Measurements from ENCODE around the gene POLR1A.

POLR1A gene

DNA sequence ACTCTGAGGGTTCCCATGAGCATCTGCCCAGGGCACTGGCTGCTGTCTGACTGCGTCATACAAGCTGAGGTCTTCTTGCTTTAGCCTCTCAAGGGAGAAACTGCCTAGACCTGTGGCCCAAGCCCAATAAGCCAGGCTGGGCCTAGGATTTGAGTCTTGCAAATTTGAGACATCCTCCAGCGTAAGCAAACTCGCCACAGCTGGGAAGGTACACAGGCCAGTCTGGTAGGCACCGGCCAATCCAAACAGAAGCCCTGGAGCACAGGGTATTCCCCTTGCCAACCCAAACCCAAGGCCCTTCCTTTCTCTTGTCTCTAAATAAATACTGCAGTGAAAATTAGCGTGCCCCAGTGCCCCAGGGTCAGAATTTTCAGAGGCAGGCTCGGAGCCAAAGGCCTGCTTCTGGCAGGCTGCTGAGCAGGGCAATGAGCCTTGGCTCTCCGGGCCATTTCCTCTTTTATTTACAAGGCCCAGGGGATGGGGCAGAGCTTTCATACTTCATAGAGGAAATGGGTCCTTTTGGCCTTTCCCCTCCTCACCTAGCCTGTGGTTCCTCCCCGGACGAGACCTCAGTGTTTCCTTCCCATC lies 33.3 kb downstream of the POLR1A start:
- TF ChIP-seq, protein P1, sequence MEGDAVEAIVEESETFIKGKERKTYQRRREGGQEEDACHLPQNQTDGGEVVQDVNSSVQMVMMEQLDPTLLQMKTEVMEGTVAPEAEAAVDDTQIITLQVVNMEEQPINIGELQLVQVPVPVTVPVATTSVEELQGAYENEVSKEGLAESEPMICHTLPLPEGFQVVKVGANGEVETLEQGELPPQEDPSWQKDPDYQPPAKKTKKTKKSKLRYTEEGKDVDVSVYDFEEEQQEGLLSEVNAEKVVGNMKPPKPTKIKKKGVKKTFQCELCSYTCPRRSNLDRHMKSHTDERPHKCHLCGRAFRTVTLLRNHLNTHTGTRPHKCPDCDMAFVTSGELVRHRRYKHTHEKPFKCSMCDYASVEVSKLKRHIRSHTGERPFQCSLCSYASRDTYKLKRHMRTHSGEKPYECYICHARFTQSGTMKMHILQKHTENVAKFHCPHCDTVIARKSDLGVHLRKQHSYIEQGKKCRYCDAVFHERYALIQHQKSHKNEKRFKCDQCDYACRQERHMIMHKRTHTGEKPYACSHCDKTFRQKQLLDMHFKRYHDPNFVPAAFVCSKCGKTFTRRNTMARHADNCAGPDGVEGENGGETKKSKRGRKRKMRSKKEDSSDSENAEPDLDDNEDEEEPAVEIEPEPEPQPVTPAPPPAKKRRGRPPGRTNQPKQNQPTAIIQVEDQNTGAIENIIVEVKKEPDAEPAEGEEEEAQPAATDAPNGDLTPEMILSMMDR (IDR thresholded peaks at IDR 0.05; ENCODE audit: low read depth, low read length, missing control alignments): no peak
- DNase-seq (ENCODE audit: extremely low read depth, low read depth): no peak
- H3K4me3 ChIP-seq (replicated peaks; ENCODE audit: low read depth, low read length): no peak overlapping the region

DNA sequence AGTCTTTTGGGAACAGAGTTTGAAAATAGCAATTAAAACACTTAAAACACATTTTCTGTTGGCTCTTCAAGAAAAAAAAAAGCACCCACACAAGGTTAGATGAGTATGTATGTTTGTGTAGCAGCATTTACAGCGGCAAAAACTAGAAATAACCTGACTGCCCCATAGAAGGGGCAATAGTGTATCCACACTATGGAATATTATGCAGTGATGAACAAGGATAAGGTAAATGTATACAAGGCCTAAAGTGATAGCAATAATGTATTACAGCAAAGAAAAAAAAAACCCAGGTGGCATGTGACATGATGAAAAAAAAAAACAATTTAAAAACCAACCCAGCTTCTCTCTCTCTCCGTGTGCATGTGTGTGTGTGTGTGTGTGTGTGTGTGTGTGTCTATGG lies 34.8 kb downstream of the POLR1A start:
- DNase-seq (ENCODE audit: extremely low read depth, low read depth): no peak
- no peak overlapping the region for H3K4me3 ChIP-seq (replicated peaks; ENCODE audit: low read depth, low read length)
- TF ChIP-seq, protein P1 (IDR thresholded peaks at IDR 0.05; ENCODE audit: low read depth, low read length, missing control alignments): no peak

DNA sequence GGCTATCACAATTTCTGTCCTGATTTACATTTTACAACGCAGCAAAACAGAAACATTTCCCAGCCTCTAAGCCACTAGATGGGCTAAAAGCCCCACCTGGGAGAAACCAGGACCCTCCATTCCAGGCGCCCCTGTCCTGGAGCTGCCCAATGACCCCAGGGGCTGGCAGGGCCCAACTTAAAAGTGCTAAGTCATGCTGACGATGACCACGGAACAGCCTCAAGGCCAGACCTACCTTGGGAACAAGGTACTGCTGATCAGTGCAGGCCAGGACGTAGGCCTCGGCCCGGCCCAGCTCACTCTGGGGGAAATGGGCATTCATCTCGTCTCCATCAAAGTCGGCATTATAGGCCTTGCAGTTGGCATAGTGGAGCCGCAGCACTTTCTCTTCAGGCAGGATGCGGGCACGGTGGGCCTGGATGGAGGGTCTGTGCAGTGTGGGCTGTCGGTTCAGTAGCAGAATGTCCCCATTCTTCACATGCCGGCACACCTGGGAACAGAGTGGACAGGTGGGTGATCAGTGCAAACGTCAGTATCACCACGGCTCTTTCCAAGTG lies 35.8 kb downstream of the POLR1A start:
- DNase-seq (ENCODE audit: extremely low read depth, low read depth): no peak
- TF ChIP-seq, protein P1 (IDR thresholded peaks at IDR 0.05; ENCODE audit: low read depth, low read length, missing control alignments): no peak
- H3K4me3 ChIP-seq (replicated peaks; ENCODE audit: low read depth, low read length): no peak overlapping the region

DNA sequence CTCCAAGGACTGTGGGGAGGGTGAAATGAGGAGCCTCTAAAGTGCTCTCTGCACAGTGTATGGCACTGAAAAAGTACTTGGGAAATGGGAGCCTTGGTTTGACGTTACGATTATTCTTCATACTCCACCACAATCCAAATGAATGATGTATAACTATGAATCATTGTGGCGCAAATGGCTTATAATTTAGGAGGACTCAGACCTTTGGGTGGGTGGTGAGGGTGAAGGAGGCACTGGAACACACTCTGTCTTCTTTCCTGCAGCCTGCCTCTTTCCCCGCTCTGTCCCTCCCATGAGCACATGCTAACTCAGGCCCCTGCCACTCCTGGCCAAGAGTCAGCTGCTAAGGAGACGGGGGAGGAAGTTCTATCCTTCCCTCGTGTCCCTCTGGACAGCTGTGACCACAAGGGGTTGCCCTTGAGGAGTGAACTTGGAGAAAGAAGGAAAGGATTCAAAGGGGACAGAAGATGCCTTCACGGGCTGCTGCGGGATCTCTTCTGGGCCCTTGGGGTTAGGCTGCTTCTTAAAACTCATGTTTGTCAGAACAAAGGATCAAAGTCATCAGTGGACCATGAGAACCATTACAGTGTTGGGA lies 36.5 kb downstream of the POLR1A start:
- H3K4me3 ChIP-seq (replicated peaks; ENCODE audit: low read depth, low read length): no peak overlapping the region
- no peak for DNase-seq (ENCODE audit: extremely low read depth, low read depth)
- TF ChIP-seq, protein P1 (IDR thresholded peaks at IDR 0.05; ENCODE audit: low read depth, low read length, missing control alignments): peak; percentile 4

DNA sequence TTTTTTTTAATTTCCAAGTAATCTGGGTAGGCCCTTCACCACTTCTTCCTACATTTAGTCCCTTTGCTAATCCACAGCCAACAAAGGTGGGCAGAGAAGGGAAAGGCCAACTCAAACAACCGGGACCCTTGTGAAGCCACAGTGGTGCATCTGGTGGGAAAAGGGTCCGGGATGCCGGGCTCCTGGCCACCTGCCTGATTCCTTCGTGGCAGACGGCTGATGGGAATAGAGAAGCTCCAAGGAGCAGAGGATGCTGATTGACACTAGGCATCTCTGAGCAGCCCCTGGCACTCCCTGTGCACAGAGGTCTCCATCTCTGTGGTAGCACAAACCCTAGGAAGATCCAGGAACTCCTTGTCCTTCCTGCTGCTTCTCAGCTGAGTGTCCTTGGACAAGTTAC lies 37.0 kb downstream of the POLR1A start:
- DNase-seq (ENCODE audit: extremely low read depth, low read depth): no peak
- H3K4me3 ChIP-seq (replicated peaks; ENCODE audit: low read depth, low read length): no peak overlapping the region
- TF ChIP-seq, protein P1 (IDR thresholded peaks at IDR 0.05; ENCODE audit: low read depth, low read length, missing control alignments): no peak

DNA sequence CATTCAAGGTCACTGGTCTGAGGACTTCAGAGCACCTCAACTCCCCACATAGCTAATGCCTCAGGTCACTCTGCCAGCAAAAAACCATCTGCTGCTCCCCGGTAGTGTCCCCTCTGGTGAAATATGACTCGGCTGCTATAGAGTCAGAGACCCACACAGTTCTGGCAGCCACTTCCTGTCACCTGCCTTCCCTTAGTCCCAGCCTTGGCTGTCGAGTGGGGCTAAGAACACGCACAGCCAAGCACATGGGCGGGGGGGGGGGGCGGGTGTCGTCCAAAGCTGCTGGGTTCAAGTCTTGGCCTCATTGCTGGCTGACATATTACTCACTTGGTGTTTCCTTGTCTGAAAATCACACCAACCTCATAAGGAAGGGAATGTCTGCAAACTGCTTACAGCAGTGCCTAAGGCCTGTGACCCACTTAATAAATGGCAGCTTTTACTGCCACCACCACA lies 37.5 kb downstream of the POLR1A start:
- H3K4me3 ChIP-seq (replicated peaks; ENCODE audit: low read depth, low read length): no peak overlapping the region
- TF ChIP-seq, protein P1 (IDR thresholded peaks at IDR 0.05; ENCODE audit: low read depth, low read length, missing control alignments): no peak
- peak; percentile 46 for DNase-seq (ENCODE audit: extremely low read depth, low read depth)

Data from HFF-Myc (cell line).